Breast epithelium (tissue), 4 donors: ENCODE data around the gene C11orf52. TPM values are rescaled to one million over a fixed set of nuclear protein-coding genes. Genes with fewer than 3 reads are reported as not detected.
A peak's percentile ranks its signal among the peaks of the same experiment; 100 is the strongest.

Experiments used
- DNase-seq, 2 donors: peaks; one replicate each; pipeline ENCODE4 v3.0.0-alpha.2; 2019; ENCODE audit warnings: low spot score in 2 of 2
- H3K27ac ChIP-seq, 2 donors: fragments of 200-600 bp; sonication (generic) in 1 of 2; one replicate each; pipeline ENCODE4 v1.5.1; 2016 to 2019; ENCODE audit warnings: mild to moderate bottlenecking in 1 of 2
- H3K27me3 ChIP-seq, 2 donors: fragments of 200-600 bp; sonication (generic) in 1 of 2; one replicate each; pipeline versions ENCODE4 v1.5.1 to v1.6.0; 2017 to 2019; ENCODE audit warnings: control low read depth in 1 of 2, mild to moderate bottlenecking in 1 of 2
- H3K36me3 ChIP-seq: fragments of 200-600 bp; one replicate; pipeline ENCODE4 v1.5.1; 2019
- H3K4me1 ChIP-seq, 2 donors: fragments of 200-600 bp; sonication (generic); one replicate each; pipeline ENCODE4 v1.5.1; 2016 to 2019; ENCODE audit warnings: control low read depth in 1 of 2
- H3K4me3 ChIP-seq, 3 donors: fragments of 200-600 bp; sonication (generic); 1 replicate in 2 of 3; 2 replicates in 1 of 3; pipeline ENCODE4 v1.5.1; 2016 to 2019; ENCODE audit warnings: mild to moderate bottlenecking in 3 of 3, moderate library complexity in 2 of 3
- H3K9me3 ChIP-seq, 2 donors: fragments of 200-600 bp; sonication (generic) in 1 of 2; one replicate each; pipeline ENCODE4 v1.5.1; 2016 to 2019; ENCODE audit warnings: control low read depth in 1 of 2
- POLR2A ChIP-seq: fragments of 450-650 bp; IDR thresholded peaks from one replicate; pipeline ENCODE4 v1.6.1; 2016; ENCODE audit warnings: antibody characterized with exemption, mild to moderate bottlenecking, moderate library complexity
- POLR2AphosphoS5 ChIP-seq, 3 donors: sonication (generic); formaldehyde crosslinking; IDR thresholded peaks; one replicate each; pipeline ENCODE4 v1.6.1; 2017; ENCODE audit warnings: antibody characterized with exemption in 3 of 3
- intact Hi-C: fragments of 100-400 bp; cut with DNase I; formaldehyde crosslinking; loops from one replicate; pipeline ENCODE4 v1.15.1; 2023; ENCODE audit warnings: low total_unique reads
- total RNA-seq, 3 donors: library from RNA; depleted of rRNA; stranded (reverse); fragments of >200 nt; gene quantifications; one replicate each; pipeline ENCODE4 v1.1.0, GENCODE V29; 2016
- TF ChIP-seq, protein P1 (sequence below), 3 donors: fragments of 450-650 bp; IDR thresholded peaks; one replicate each; pipeline ENCODE4 v1.5.1; 2016 to 2017; ENCODE audit warnings: antibody characterized with exemption in 3 of 3, mild to moderate bottlenecking in 3 of 3, moderate library complexity in 3 of 3

Gene C11orf52
- total RNA-seq, 3 donors from 2014 or later: 7.5 to 40.5 (median 19.0) TPM

DNA sequence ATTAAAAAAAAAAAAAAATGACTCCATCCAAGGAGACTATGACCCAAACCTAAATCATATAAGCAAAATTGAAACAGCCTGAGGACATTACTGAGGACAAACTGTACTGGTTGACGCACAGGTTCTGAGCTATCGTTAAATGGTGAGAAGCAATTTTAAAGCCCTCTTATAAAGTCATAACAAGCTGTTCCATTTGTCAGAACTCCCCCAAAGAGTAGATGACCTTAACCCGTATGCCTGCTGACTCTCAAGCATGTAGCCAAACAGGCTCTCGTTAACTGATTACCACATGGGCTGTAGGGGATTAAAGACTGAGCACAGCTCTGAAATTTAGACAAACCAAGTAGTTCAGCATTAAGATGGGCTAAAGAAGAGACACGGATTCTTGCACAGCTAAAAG is 9.3 kb upstream of the C11orf52 start:
- no peaks in the 10 kb centered on the region for H3K36me3 ChIP-seq
- TF ChIP-seq POLR2A (no peak), POLR2AphosphoS5 (IDR thresholded peaks at IDR 0.05) (no peak)
- TF ChIP-seq, protein P1, sequence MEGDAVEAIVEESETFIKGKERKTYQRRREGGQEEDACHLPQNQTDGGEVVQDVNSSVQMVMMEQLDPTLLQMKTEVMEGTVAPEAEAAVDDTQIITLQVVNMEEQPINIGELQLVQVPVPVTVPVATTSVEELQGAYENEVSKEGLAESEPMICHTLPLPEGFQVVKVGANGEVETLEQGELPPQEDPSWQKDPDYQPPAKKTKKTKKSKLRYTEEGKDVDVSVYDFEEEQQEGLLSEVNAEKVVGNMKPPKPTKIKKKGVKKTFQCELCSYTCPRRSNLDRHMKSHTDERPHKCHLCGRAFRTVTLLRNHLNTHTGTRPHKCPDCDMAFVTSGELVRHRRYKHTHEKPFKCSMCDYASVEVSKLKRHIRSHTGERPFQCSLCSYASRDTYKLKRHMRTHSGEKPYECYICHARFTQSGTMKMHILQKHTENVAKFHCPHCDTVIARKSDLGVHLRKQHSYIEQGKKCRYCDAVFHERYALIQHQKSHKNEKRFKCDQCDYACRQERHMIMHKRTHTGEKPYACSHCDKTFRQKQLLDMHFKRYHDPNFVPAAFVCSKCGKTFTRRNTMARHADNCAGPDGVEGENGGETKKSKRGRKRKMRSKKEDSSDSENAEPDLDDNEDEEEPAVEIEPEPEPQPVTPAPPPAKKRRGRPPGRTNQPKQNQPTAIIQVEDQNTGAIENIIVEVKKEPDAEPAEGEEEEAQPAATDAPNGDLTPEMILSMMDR (IDR thresholded peaks at IDR 0.05): no peak
- intact Hi-C loops: no loop called here
- no peak for DNase-seq
- H3K4me3 ChIP-seq: peak overlapping the region; percentile 61 to 78 (median 63)
- H3K27ac ChIP-seq: peak overlapping the region; percentile 96 to 97
- H3K9me3 ChIP-seq: no peaks in the 10 kb centered on the region
- H3K4me1 ChIP-seq: no peaks in the 10 kb centered on the region
- no peaks in the 10 kb centered on the region for H3K27me3 ChIP-seq

- no peaks in the 10 kb centered on the region for H3K9me3 ChIP-seq
- peak overlapping the region; percentile 61 to 78 (median 63) for H3K4me3 ChIP-seq
- H3K4me1 ChIP-seq: no peaks in the 10 kb centered on the region
- no peaks in the 10 kb centered on the region for H3K36me3 ChIP-seq
- intact Hi-C loops: no loop called here
- H3K27ac ChIP-seq: peak overlapping the region; percentile 96 to 97
- H3K27me3 ChIP-seq: no peaks in the 10 kb centered on the region
- peak in 1 of 2 donors; percentile 85 for DNase-seq
- no peak for TF ChIP-seq POLR2A
- TF ChIP-seq POLR2AphosphoS5 (IDR thresholded peaks at IDR 0.05): peak in 1 of 3 donors; percentile 47
- TF ChIP-seq, protein P1 (IDR thresholded peaks at IDR 0.05): peak in 1 of 3 donors; percentile 10
Measured at GRCh38 chr11:111910676-111911562, 7.8 kb upstream of the C11orf52 start.

DNA sequence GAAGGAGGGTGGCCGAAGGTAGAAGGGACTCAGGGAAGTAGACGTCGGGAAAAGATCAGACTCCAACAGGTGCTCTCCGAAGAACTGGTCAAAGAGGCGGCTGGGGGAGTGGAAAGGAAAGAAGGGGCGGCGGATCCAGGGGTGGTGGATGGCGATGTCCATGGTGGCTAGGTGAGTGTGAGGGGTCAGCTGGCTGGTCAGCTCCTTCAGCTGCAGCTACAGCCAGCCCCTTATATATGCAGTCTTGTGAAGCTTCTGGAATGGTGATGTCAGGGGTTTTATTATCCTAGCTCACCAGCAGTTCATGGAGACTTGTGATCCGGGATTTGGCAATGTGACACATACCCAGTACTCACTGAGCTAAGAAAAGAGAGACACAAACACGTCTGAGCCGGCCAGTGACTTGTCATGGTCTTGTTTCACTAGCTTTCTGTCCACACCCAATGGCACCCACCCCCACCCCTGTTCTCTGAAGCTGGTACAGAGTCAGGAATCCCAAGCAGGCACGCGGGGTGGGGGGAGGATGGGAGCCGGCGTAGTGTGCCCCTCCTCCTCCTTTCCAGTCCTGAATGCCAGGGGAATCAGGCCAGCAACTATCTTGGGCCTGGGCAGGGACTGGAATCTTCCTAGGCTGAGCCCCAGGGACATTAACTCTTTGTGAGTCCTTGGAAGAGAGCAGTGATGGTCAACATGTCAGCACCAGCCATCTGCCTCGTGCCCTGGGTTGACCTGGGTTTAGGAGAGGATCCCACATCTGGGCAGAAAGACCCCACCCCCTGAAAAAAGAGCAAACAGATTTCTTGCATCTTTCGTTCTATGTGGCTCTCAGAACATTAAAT is 6.9 kb upstream of the C11orf52 start, which contains the start of gene CRYAB:
Gene CRYAB (minus strand): TSS at position 208 of the 839 bp plus-strand sequence. CDS start 46 bp downstream, at position 162.
- Histone ChIP-seq H3K9me3 (no peaks in the 10 kb centered on the region), H3K36me3 (no peaks in the 10 kb centered on the region), H3K27me3 (no peaks in the 10 kb centered on the region), H3K4me1 (no peaks in the 10 kb centered on the region), H3K4me3 (peak within 1 kb of the TSS; percentile 61 to 78 (median 63)), H3K27ac (peak within 1 kb of the TSS; percentile 96 to 97)
- DNase-seq: peak; percentile 81 to 96
- intact Hi-C loops: no loop called here
- TF ChIP-seq POLR2AphosphoS5 (IDR thresholded peaks at IDR 0.05) (peak; percentile 69 to 87 (median 69)), POLR2A (no peak)
- TF ChIP-seq, protein P1 (IDR thresholded peaks at IDR 0.05): no peak

- DNase-seq: no peak
Measured at GRCh38 chr11:111912535-111912934, 6.2 kb upstream of the C11orf52 start, which contains the start of gene HSPB2. Gene HSPB2, plus strand, starts transcription at chr11:111912734. Its CDS starts 96 bp downstream, at chr11:111912830.

More at GRCh38 chr11:111912535-111912934, 6.2 kb upstream of the C11orf52 start, which contains the start of gene HSPB2:
- TF ChIP-seq POLR2AphosphoS5 (IDR thresholded peaks at IDR 0.05): no peak
- TF ChIP-seq, protein P1 (IDR thresholded peaks at IDR 0.05): no peak
- TF ChIP-seq POLR2A: no peak
- no peaks in the 10 kb centered on the region for H3K27me3 ChIP-seq
- H3K9me3 ChIP-seq: no peaks in the 10 kb centered on the region
- peak within 1 kb of the TSS; percentile 96 to 97 for H3K27ac ChIP-seq
- intact Hi-C loops: no loop called here
- H3K4me3 ChIP-seq: peak within 1 kb of the TSS; percentile 61 to 78 (median 63)
- no peaks in the 10 kb centered on the region for H3K4me1 ChIP-seq
- no peaks in the 10 kb centered on the region for H3K36me3 ChIP-seq
